Neuronal stem cell (in vitro differentiated cells): ENCODE data around the gene HPCAL1.

Experiments
- DNase-seq: peaks from one replicate; pipeline ENCODE4 v3.0.0-alpha.2; 2013; ENCODE audit warnings: low spot score
- H2AFZ ChIP-seq: one replicate; pipeline ENCODE4 v1.6.1; 2013; ENCODE audit warnings: mild to moderate bottlenecking, low read length, inconsistent platforms
- H2AK5ac ChIP-seq: 2 replicates; pipeline ENCODE4 v1.6.1; 2013; ENCODE audit warnings: low read depth, mild to moderate bottlenecking, inconsistent platforms, low read length, moderate library complexity, mixed read lengths
- H2BK120ac ChIP-seq: 2 replicates; pipeline ENCODE4 v1.6.1; 2013; ENCODE audit warnings: low read depth, mild to moderate bottlenecking, inconsistent platforms, low read length, moderate library complexity, mixed read lengths
- H2BK12ac ChIP-seq: one replicate; pipeline ENCODE4 v1.6.1; 2013; ENCODE audit warnings: low read length, inconsistent platforms
- H2BK15ac ChIP-seq: 2 replicates; pipeline ENCODE4 v1.6.1; 2013; ENCODE audit warnings: mild to moderate bottlenecking, low read length, inconsistent platforms, mixed read lengths
- H2BK5ac ChIP-seq: one replicate; pipeline ENCODE4 v1.6.1; 2013; ENCODE audit warnings: inconsistent platforms, mild to moderate bottlenecking, low read length, moderate library complexity
- H3K14ac ChIP-seq: one replicate; pipeline ENCODE4 v1.6.1; 2013; ENCODE audit warnings: low read length, inconsistent platforms
- H3K18ac ChIP-seq: 2 replicates; pipeline ENCODE4 v1.6.1; 2013; ENCODE audit warnings: low read length, inconsistent platforms
- H3K23ac ChIP-seq: 2 replicates; pipeline ENCODE4 v1.6.1; 2013; ENCODE audit warnings: low read depth, mild to moderate bottlenecking, mixed read lengths, low read length, inconsistent platforms; ENCODE audit not compliant: poor library complexity
- H3K27ac ChIP-seq: replicated peaks from 3 replicates; pipeline ENCODE4 v1.5.1; 2013; ENCODE audit warnings: low read length, inconsistent platforms
- H3K27me3 ChIP-seq, 3 experiments: 2 replicates each; pipeline ENCODE4 v1.6.1; 2013; ENCODE audit warnings: low read length in 3 of 3, mild to moderate bottlenecking in 2 of 3, inconsistent platforms in 1 of 3, low read depth in 1 of 3, mixed read lengths in 1 of 3, moderate library complexity in 1 of 3; ENCODE audit not compliant: control insufficient read depth in 3 of 3, insufficient read depth in 3 of 3
- H3K36me3 ChIP-seq, 2 donors: replicated peaks in 1 of 2; 2 replicates each; pipeline ENCODE4 v1.6.1; 2013; ENCODE audit warnings: low read length in 2 of 2; ENCODE audit not compliant: control insufficient read depth in 2 of 2, insufficient read depth in 2 of 2
- H3K4ac ChIP-seq: 2 replicates; pipeline ENCODE4 v1.6.1; 2013; ENCODE audit warnings: inconsistent platforms, mild to moderate bottlenecking, low read length, moderate library complexity
- H3K4me1 ChIP-seq, 2 donors: 1 replicate in 1 of 2; 2 replicates in 1 of 2; pipeline ENCODE4 v1.6.1; 2013; ENCODE audit warnings: low read length in 2 of 2, low read depth in 1 of 2; ENCODE audit not compliant: control insufficient read depth in 2 of 2, insufficient read depth in 1 of 2
- H3K4me2 ChIP-seq: one replicate; pipeline ENCODE4 v1.6.1; 2013; ENCODE audit warnings: mild to moderate bottlenecking, low read length, inconsistent platforms; ENCODE audit not compliant: insufficient read depth, poor library complexity, severe bottlenecking
- H3K4me3 ChIP-seq, 2 donors: 2 replicates each; pipeline ENCODE4 v1.5.1; 2013; ENCODE audit warnings: low read length in 2 of 2, mild to moderate bottlenecking in 2 of 2, inconsistent platforms in 1 of 2, moderate library complexity in 1 of 2
- H3K79me1 ChIP-seq: one replicate; pipeline ENCODE4 v1.6.1; 2013; ENCODE audit warnings: low read depth, mild to moderate bottlenecking, inconsistent platforms, low read length, moderate library complexity
- H3K9ac ChIP-seq: one replicate; pipeline ENCODE4 v1.6.1; 2013; ENCODE audit warnings: mild to moderate bottlenecking, low read depth, low read length, inconsistent platforms; ENCODE audit not compliant: poor library complexity
- H3K9me3 ChIP-seq, 2 donors: replicated peaks in 1 of 2; 2 replicates each; pipeline versions ENCODE3 to v1.6.1; 2013; ENCODE audit warnings: low read length in 2 of 2, mild to moderate bottlenecking in 2 of 2, inconsistent platforms in 1 of 2, low read depth in 1 of 2, mixed read lengths in 1 of 2, moderate library complexity in 1 of 2; ENCODE audit not compliant: control insufficient read depth in 2 of 2, insufficient read depth in 1 of 2
- H4K8ac ChIP-seq: one replicate; pipeline ENCODE4 v1.6.1; 2013; ENCODE audit warnings: low read depth, mild to moderate bottlenecking, inconsistent platforms, low read length, moderate library complexity
- H4K91ac ChIP-seq: one replicate; pipeline ENCODE4 v1.6.1; 2013; ENCODE audit warnings: low read length, low read depth, mild to moderate bottlenecking, inconsistent platforms; ENCODE audit not compliant: poor library complexity
- WGBS, 2 donors: extraction: QIAGEN DNeasy Blood & Tissue Kit; methylation state at CpG; one replicate each; pipeline ENCODE4 v1.1.7; 2013; ENCODE audit warnings: missing lambda C conversion rate in 2 of 2, mixed read lengths in 1 of 2; ENCODE audit not compliant: insufficient read length in 2 of 2, insufficient replicate concordance in 1 of 2; ENCODE audit errors: extremely low coverage in 2 of 2; 5-methylcytosine and 5-hydroxymethylcytosine counted together

HPCAL1 gene

DNA sequence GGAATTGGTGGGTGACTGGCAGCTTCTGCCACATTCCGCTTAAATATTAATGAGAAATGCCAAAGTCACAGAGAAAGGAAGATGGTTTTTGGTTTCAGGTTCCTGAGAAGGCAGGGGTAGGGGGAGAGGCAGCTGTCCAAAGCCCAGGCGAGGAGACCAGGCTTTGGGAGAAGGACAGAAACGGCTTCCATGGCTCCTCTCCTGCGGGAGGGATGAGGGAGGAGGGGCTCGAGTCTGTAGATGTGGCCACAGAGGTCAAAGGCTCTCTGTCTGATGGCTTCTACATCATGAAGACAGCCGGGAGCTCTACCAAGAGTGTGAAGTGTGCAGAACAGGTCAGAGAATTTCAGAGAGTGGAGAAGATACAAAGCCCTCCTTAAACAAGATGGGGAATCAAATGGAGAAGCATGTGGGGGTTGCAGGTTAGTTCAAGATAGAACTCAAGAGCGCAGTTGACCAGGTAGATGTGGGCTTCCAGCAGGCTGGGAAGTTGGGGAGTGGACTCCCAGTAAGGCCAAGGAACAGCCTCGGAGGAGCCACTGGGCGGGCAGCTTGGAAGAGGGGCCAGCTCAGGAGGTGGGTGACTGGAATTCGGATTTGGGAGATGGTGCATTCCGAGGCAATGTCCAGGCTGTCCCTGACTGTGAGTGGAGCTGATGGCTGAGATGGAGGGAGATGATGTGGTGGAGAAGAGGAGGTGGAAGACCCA lies 23.8 kb upstream of the HPCAL1 start:
- H3K4me1 ChIP-seq, result peaks cover 12 to 21% of the 10 kb centered on the region in 2 donors
- no peak overlapping the region for H3K27ac ChIP-seq

DNA sequence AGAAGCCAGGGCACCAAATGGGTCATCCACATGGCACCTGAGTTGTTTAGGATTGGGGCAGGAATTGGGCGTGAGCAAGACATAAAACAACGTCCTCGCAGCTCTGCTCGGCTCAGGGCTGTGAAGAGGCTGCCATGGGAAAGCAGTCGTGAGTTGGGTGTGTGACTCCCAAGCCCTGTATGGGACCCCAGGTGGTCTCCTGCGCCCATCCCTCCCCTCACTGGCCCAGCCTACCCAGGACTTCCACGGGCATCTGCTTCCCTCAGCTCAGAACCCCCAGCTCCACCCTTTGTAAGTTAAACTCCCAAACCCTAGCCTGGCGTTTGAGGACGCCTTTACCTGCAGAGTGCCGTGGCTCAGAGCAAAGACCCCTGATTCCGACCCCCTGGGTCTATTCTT lies 23.2 kb upstream of the HPCAL1 start:
- Histone ChIP-seq H3K23ac (peak overlapping the region; percentile 59), H2BK120ac (no peak overlapping the region), H2AFZ (no peak overlapping the region), H2BK15ac (peak overlapping the region; percentile 87), H3K27ac (no peak overlapping the region), H2BK5ac (no peak overlapping the region), H3K4ac (no peak overlapping the region), H3K4me1 (peaks cover 12 to 21% of the 10 kb centered on the region in 2 donors), H3K36me3 (no peaks in the 10 kb centered on the region), H3K9me3 (peaks cover 0 to 3% of the 10 kb centered on the region in 2 donors), H3K4me2 (no peak overlapping the region), H3K27me3 (peaks cover 0 to 18% (median 2%) of the 10 kb centered on the region in 3 experiments), H2AK5ac (peak overlapping the region; percentile 78), H4K8ac (no peak overlapping the region), H3K9ac (peak overlapping the region; percentile 12), H3K14ac (no peak overlapping the region), H3K4me3 (no peak overlapping the region), H2BK12ac (peak overlapping the region; percentile 31), H3K79me1 (peaks cover 6% of the 10 kb centered on the region), H4K91ac (no peak overlapping the region), H3K18ac (peak overlapping the region; percentile 42)
- no CpG with 5 or more reads among the region's 11 CpGs for WGBS, 2 donors
- DNase-seq, result no peak

More for the DNA sequence above, 23.8 kb upstream of the HPCAL1 start:
- no peak overlapping the region for H2BK120ac ChIP-seq
- no peak overlapping the region for H4K8ac ChIP-seq
- H2AK5ac ChIP-seq, result peak overlapping the region; percentile 88
- H3K14ac ChIP-seq, result peak overlapping the region; percentile 31
- peak overlapping the region; percentile 46 for H3K18ac ChIP-seq
- peak overlapping the region; percentile 59 for H3K23ac ChIP-seq
- H2BK5ac ChIP-seq, result peak overlapping the region; percentile 50
- H3K79me1 ChIP-seq, result peaks cover 6% of the 10 kb centered on the region
- no peaks in the 10 kb centered on the region for H3K36me3 ChIP-seq
- peak overlapping the region; percentile 12 for H3K9ac ChIP-seq
- no peak for DNase-seq
- peaks cover 0 to 15% (median 2%) of the 10 kb centered on the region in 3 experiments for H3K27me3 ChIP-seq
- peaks cover 0 to 3% of the 10 kb centered on the region in 2 donors for H3K9me3 ChIP-seq
- H2BK15ac ChIP-seq, result peak overlapping the region; percentile 87
- no peak overlapping the region for H3K4ac ChIP-seq
- no peak overlapping the region for H3K4me3 ChIP-seq
- H3K4me2 ChIP-seq, result no peak overlapping the region
- H2BK12ac ChIP-seq, result no peak overlapping the region
- H4K91ac ChIP-seq, result no peak overlapping the region
- H2AFZ ChIP-seq, result peak overlapping the region; percentile 67
- WGBS, 2 donors, result no CpG with 5 or more reads among the region's 11 CpGs

DNA sequence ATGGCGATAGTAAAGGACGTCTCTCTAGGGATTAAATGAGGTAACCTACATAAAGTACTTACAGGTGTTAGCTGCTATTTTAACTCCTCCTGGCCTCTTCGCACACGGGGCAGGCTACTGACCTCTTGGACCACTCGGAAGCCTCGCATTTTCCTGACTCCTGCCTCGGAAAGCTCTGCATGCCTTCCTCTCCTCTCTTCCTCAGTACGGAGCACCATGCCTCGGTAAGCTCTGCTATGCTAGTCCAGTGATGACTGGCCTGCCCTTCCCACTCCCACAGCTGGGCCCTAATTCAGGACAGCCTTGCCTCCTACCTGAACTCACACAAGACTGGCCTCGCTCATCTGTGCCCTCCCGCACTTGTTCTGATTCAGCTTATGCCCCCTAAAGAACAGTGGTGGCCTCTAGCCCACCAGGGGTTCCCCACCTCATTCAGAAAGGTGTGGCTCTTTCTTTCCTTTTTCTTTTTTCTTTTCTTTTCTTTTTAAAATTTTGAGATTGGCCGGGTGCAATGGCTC lies 22.7 kb upstream of the HPCAL1 start:
- H2AK5ac ChIP-seq, result peak overlapping the region; percentile 78
- no peaks in the 10 kb centered on the region for H3K36me3 ChIP-seq
- H3K27ac ChIP-seq, result no peak overlapping the region
- H2BK15ac ChIP-seq, result peak overlapping the region; percentile 46
- H3K4me3 ChIP-seq, result no peak overlapping the region
- no peak overlapping the region for H3K14ac ChIP-seq
- H3K9ac ChIP-seq, result no peak overlapping the region
- WGBS, 2 donors, result no CpG with 5 or more reads among the region's 12 CpGs
- H4K91ac ChIP-seq, result no peak overlapping the region
- H3K4me1 ChIP-seq, result peaks cover 12 to 21% of the 10 kb centered on the region in 2 donors
- H3K79me1 ChIP-seq, result peaks cover 6% of the 10 kb centered on the region
- no peak overlapping the region for H3K23ac ChIP-seq
- no peak overlapping the region for H2AFZ ChIP-seq
- H2BK120ac ChIP-seq, result no peak overlapping the region
- DNase-seq, result no peak
- H4K8ac ChIP-seq, result no peak overlapping the region
- H3K4ac ChIP-seq, result no peak overlapping the region
- no peak overlapping the region for H2BK5ac ChIP-seq
- peaks cover 0 to 3% of the 10 kb centered on the region in 2 donors for H3K9me3 ChIP-seq
- no peak overlapping the region for H3K4me2 ChIP-seq
- peaks cover 0 to 18% (median 2%) of the 10 kb centered on the region in 3 experiments for H3K27me3 ChIP-seq
- H2BK12ac ChIP-seq, result no peak overlapping the region
- peak overlapping the region; percentile 4 for H3K18ac ChIP-seq

DNA sequence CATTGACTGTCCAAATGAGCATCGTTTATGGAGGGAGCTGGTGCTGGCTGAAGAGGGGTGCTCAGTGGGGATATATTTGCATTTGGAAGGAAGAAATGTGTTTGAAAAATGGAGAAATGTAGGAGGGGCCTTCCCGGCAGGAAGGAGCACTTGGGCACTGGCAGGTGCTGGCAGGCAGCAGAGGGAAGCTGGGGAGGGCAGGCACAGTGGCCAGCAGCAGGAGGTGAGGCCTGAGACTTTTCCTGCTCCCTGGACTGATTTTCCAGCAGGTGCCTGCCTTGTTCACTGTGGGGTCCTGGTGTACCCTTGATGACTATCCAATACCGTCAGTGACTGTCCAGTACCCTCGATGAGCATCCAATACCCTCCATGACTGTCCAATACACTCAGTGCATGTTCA lies 20.8 kb upstream of the HPCAL1 start:
- no peak overlapping the region for H3K4ac ChIP-seq
- no peak overlapping the region for H3K4me2 ChIP-seq
- peaks cover 0 to 3% of the 10 kb centered on the region in 2 donors for H3K9me3 ChIP-seq
- no peak overlapping the region for H4K8ac ChIP-seq
- H3K23ac ChIP-seq, result no peak overlapping the region
- H2BK120ac ChIP-seq, result no peak overlapping the region
- no peak overlapping the region for H3K4me3 ChIP-seq
- H3K14ac ChIP-seq, result no peak overlapping the region
- H2AK5ac ChIP-seq, result peak overlapping the region; percentile 48
- peaks cover 6% of the 10 kb centered on the region for H3K79me1 ChIP-seq
- H3K9ac ChIP-seq, result no peak overlapping the region
- peak overlapping the region; percentile 2 for H2BK5ac ChIP-seq
- H2BK12ac ChIP-seq, result no peak overlapping the region
- H2BK15ac ChIP-seq, result no peak overlapping the region
- no CpG with 5 or more reads among the region's 4 CpGs for WGBS, 2 donors
- no peak overlapping the region for H3K27ac ChIP-seq
- no peak overlapping the region for H3K18ac ChIP-seq
- H3K27me3 ChIP-seq, result peaks cover 0 to 18% (median 2%) of the 10 kb centered on the region in 3 experiments
- peaks cover 21 to 27% of the 10 kb centered on the region in 2 donors for H3K4me1 ChIP-seq
- no peak for DNase-seq
- no peak overlapping the region for H4K91ac ChIP-seq
- H3K36me3 ChIP-seq, result no peaks in the 10 kb centered on the region
- no peak overlapping the region for H2AFZ ChIP-seq
